Fibroblast of mammary gland (primary cell): Measurements from ENCODE around the gene HES4.

ENCODE experiments used
- DNase-seq: peaks from one replicate; pipeline ENCODE4 v3.0.0-alpha.2; 2010; ENCODE audit warnings: low read depth
- H3K4me3 ChIP-seq: 2 replicates; pipeline ENCODE4 v1.5.1; 2011; ENCODE audit warnings: low read depth, mild to moderate bottlenecking, low read length, moderate library complexity; ENCODE audit not compliant: control insufficient read depth
- TF ChIP-seq, protein P1 (sequence below): conservative IDR thresholded peaks from 2 replicates; pipeline ENCODE4 v1.5.1; 2011; ENCODE audit warnings: low read depth, low read length, inconsistent platforms; ENCODE audit not compliant: control insufficient read depth, insufficient read depth

The HES4 gene

DNA sequence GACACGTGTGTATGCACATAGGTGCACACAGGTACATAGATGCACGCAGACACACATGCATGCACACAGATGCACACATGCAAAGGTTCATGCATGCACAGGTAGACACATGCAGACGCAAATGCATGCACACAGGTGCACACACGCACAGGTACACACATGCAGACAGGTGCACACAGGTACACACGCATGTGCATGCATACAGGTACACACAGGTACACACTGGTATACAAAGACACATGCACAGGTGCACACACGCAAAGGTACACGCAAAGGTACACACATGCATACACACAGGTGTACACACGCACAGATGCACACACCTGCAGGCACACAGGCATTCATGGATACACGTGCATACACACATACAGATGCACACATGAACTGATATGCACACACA, 49.6 kb downstream of the HES4 start:
- TF ChIP-seq, protein P1, sequence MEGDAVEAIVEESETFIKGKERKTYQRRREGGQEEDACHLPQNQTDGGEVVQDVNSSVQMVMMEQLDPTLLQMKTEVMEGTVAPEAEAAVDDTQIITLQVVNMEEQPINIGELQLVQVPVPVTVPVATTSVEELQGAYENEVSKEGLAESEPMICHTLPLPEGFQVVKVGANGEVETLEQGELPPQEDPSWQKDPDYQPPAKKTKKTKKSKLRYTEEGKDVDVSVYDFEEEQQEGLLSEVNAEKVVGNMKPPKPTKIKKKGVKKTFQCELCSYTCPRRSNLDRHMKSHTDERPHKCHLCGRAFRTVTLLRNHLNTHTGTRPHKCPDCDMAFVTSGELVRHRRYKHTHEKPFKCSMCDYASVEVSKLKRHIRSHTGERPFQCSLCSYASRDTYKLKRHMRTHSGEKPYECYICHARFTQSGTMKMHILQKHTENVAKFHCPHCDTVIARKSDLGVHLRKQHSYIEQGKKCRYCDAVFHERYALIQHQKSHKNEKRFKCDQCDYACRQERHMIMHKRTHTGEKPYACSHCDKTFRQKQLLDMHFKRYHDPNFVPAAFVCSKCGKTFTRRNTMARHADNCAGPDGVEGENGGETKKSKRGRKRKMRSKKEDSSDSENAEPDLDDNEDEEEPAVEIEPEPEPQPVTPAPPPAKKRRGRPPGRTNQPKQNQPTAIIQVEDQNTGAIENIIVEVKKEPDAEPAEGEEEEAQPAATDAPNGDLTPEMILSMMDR, result no peak
- no peak for DNase-seq
- no peak overlapping the region for H3K4me3 ChIP-seq
